Left lung (tissue), 10 donors: ENCODE results near the gene MIEN1. TPM values are rescaled to one million over a fixed set of nuclear protein-coding genes. Genes with fewer than 3 reads are reported as not detected.

Experiments used
- ATAC-seq: fragments of 200-7000 bp; cut with Tn5 transposase; one replicate; pipeline ENCODE4 v1.9.1; 2020; ENCODE audit warnings: moderate library complexity
- DNase-seq, 4 donors: peaks; one replicate each; pipeline ENCODE4 v3.0.0-alpha.2; 2013 to 2020
- H3K27ac ChIP-seq, 2 donors: fragments of 200-600 bp; sonication (generic) in 1 of 2; one replicate each; pipeline versions ENCODE4 v1.5.0 to v1.8.0; 2020 to 2021
- H3K27me3 ChIP-seq, 2 donors: fragments of 200-600 bp; sonication (generic) in 1 of 2; one replicate each; pipeline versions ENCODE4 v1.5.0 to v1.8.0; 2020 to 2021
- H3K36me3 ChIP-seq, 2 donors: fragments of 200-600 bp; sonication (generic) in 1 of 2; one replicate each; pipeline versions ENCODE4 v1.5.0 to v1.8.0; 2020 to 2021
- H3K4me1 ChIP-seq, 2 donors: fragments of 200-600 bp; one replicate each; pipeline ENCODE4 v1.8.0; 2021
- H3K4me3 ChIP-seq, 2 donors: fragments of 200-600 bp; sonication (generic) in 1 of 2; one replicate each; pipeline versions ENCODE4 v1.5.0 to v1.8.0; 2020 to 2021; ENCODE audit warnings: mild to moderate bottlenecking in 1 of 2
- H3K9me3 ChIP-seq, 2 donors: fragments of 200-600 bp; sonication (generic) in 1 of 2; one replicate each; pipeline versions ENCODE4 v1.5.0 to v1.8.0; 2020 to 2021
- CTCF ChIP-seq, 2 donors: fragments of 200-600 bp; sonication (generic) in 1 of 2; IDR thresholded peaks; one replicate each; pipeline versions ENCODE4 v1.5.0 to v1.8.0; 2021; ENCODE audit warnings: antibody characterized with exemption in 2 of 2
- intact Hi-C, 2 donors: fragments of 100-400 bp; cut with DNase I; formaldehyde crosslinking; loops; one replicate each; pipeline versions ENCODE4 v1.11.2 to v1.14.2; 2022
- polyA plus RNA-seq, 6 donors: library from polyadenylated mRNA; unstranded; fragments of 120-200 nt; gene quantifications; one replicate each; pipeline ENCODE4 v1.2.1, GENCODE V29; 2013; ENCODE audit not compliant: insufficient read length in 6 of 6
- total RNA-seq, 2 donors: library from RNA; stranded (reverse); fragmentation: NEBNext Ultra II Directional; extraction: Animal tissue kit (Norgen Biotek cat#: 25700); gene quantifications; one replicate each; pipeline ENCODE4 v1.2.1, GENCODE V29; 2021
- donor health status: DM: no; HTN: yes; CAD: no.
- donor health status: DM: no; HTN: no; CAD: no.

The MIEN1 gene
- total and polyA plus RNA-seq, 8 donors = 18.8 to 57.9 (median 25.5) TPM

DNA sequence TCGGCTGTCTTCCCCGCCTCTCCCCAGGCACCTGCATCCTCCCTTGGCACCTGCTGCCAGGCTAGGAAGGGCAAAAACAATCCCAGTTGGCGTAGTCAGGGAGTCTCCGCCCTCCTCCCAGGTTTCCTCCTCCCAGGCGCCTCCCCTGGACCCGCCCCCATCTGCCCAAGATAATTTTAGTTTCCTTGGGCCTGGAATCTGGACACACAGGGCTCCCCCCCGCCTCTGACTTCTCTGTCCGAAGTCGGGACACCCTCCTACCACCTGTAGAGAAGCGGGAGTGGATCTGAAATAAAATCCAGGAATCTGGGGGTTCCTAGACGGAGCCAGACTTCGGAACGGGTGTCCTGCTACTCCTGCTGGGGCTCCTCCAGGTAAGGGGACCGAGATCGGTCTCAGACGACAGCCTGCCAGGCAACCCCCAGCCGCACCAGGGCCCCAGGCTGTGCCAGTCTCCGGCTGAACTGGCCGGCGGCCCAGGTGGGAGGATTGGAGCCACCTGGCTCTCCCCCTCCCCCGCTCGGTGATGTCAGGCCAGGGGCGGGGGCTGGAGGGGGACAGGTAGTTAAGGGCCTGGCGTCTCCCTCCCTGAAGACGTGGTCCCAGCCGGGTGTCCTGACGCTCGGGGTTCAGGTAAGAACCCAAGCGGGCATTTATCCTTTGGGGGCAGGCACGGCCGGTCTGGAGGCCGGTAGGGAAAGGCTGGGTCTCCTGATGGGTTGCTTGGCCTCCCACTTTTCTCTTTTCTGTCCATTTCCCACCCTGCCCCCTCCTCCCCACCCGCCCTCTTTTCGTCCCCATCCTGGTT is 7.6 kb upstream of the MIEN1 start, which contains the start of gene GRB7:
GRB7 (plus strand) TSS at position 179 of the 808 bp plus-strand sequence. CDS start 4,364 bp downstream, outside the sequence.
- Histone ChIP-seq H3K27me3 (peaks cover 17 to 81% of the 10 kb centered on the region in 2 donors), H3K36me3 (no peaks in the 10 kb centered on the region), H3K4me1 (peaks cover 6 to 37% of the 10 kb centered on the region in 2 donors), H3K4me3 (peak within 1 kb of the TSS; percentile 36 to 46), H3K27ac (peak within 1 kb of the TSS; percentile 53 to 57), H3K9me3 (no peaks in the 10 kb centered on the region)
- TF ChIP-seq CTCF (IDR thresholded peaks at IDR 0.05) = no peak
- intact Hi-C loops = loop anchor here in 1 of 2 donors (10.0 kb wide), 1 partner anchor 103 kb away; the partner anchor contains the start of gene STARD3
- DNase-seq (peak in 3 of 4 donors; percentile 74 to 87 (median 76)), ATAC-seq (peak; percentile 74)

- Histone ChIP-seq H3K36me3 (no peaks in the 10 kb centered on the region), H3K4me3 (peak overlapping the region; percentile 36 to 46), H3K27ac (peak overlapping the region; percentile 53 to 57), H3K9me3 (no peaks in the 10 kb centered on the region), H3K27me3 (peaks cover 17 to 74% of the 10 kb centered on the region in 2 donors), H3K4me1 (peaks cover 6 to 37% of the 10 kb centered on the region in 2 donors)
- TF ChIP-seq CTCF (IDR thresholded peaks at IDR 0.05) = no peak
- no peak for DNase-seq
- intact Hi-C loops = loop anchor here in 1 of 2 donors (10.0 kb wide), 1 partner anchor 102 kb away; the partner anchor contains the start of gene STARD3
- peak; percentile 0 for ATAC-seq
Measured at GRCh38 chr17:39737206-39737759, 7.0 kb upstream of the MIEN1 start.

DNA sequence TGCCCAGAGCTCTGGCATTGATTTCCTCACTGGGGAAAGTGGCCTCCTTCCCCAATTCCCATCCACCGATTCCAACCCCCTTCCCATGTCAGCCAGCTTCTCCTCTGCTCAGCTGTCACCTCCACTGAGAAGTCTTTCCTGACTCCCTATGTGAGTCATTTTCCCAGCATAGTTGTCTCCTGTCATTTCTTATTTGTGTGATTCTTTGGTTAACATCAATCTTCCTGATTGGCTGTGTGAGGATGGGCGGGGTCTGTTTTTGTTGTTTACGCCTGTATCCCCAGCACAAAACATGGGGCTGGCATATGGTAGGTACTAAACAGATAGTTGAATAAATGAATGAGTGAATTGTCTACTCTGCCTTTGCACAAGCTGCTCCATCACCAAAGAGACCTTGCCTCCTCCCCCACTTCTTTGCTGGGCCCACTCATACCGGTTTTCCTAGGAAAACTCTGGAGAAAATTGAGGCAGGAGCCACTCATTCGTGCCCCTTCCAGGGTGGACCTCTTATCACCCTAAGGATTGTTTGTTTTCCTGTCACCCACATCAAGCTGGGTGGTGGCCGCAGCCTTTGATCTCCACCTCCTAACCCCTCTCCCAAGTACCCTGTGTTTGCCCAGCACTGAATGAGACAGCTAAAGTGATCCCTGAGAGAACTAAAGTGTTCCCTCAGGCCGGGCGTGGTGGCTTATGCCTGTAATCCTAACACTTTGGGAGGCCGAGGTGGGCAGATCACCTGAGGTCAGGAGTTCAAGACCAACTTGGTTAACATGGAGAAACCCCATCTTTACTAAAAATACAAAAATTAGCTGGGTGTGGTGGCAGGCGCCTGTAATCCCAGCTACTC is 6.2 kb upstream of the MIEN1 start:
- Histone ChIP-seq H3K4me3 (no peak overlapping the region), H3K36me3 (no peaks in the 10 kb centered on the region), H3K4me1 (peaks cover 6 to 37% of the 10 kb centered on the region in 2 donors), H3K27ac (peak overlapping the region; percentile 53 to 57), H3K27me3 (peaks cover 17 to 66% of the 10 kb centered on the region in 2 donors), H3K9me3 (no peaks in the 10 kb centered on the region)
- ATAC-seq (peak; percentile 47), DNase-seq (peak in 1 of 4 donors; percentile 75)
- intact Hi-C loops = loop anchor here in 1 of 2 donors (10.0 kb wide), 1 partner anchor 102 kb away; the partner anchor contains the start of gene STARD3
- no peak for TF ChIP-seq CTCF (IDR thresholded peaks at IDR 0.05)

DNA sequence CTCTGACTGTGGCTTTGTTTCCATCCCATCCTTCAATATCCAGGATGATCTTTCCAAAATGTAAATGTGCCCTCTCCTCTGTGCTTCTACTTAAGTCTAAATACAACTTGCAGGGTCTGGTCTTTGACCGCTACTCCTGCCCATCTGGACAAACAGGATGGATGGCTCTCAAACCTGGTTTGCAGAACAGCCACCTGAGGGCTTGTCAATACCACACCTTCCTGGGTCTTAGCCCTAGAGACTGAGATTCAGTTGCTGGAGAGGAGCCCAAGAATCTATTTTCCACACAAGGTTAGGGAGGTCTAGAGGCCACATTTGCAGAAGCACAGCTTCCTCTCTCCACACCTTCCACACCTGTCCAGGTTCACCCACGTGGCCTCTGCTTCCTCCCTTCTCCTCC is 5.5 kb upstream of the MIEN1 start:
- Histone ChIP-seq H3K27me3 (peaks cover 17 to 60% of the 10 kb centered on the region in 2 donors), H3K9me3 (no peaks in the 10 kb centered on the region), H3K4me1 (peaks cover 6 to 35% of the 10 kb centered on the region in 2 donors), H3K4me3 (no peak overlapping the region), H3K36me3 (no peaks in the 10 kb centered on the region), H3K27ac (no peak overlapping the region)
- DNase-seq (no peak), ATAC-seq (no peak)
- intact Hi-C loops = loop anchor here in 1 of 2 donors (10.0 kb wide), 1 partner anchor 101 kb away; the partner anchor contains the start of gene STARD3
- no peak for TF ChIP-seq CTCF (IDR thresholded peaks at IDR 0.05)
